Body of pancreas (tissue), 4 donors: ENCODE data around the gene PAK3.

Experiments used
- POLR2A ChIP-seq, 3 donors: fragments of 450-650 bp; IDR thresholded peaks; one replicate each; pipeline ENCODE4 v1.6.1; 2016; ENCODE audit warnings: antibody characterized with exemption in 3 of 3, mild to moderate bottlenecking in 2 of 3
- TF ChIP-seq, protein P1 (sequence below), 7 experiments: fragments of 450-650 bp in 4 of 7; fragments of 200-600 bp in 3 of 7; sonication (generic) in 3 of 7; IDR thresholded peaks; one replicate each; pipeline ENCODE4 v1.5.1; 2016 to 2019; ENCODE audit warnings: antibody characterized with exemption in 7 of 7

DNA sequence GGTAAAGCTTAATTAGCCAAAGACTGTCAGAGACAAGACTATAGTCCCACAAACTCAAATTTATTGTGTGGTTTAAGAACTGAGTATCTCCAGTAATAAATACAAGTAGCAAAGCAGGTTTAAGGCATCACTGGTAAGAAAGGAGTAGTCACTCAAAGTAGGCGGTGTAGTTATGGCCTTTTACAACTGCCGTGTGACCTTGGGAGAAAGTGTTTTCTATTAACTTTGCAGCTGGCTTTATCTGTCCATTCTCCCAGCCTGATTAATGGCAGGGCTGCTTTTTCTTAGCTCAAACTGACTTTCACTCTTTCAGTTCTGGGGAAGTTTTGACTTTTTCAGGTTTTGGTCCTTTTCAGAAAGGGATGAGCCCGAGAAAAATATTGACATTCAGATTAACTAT, 7.4 kb upstream of the PAK3 start:
- TF ChIP-seq, protein P1, sequence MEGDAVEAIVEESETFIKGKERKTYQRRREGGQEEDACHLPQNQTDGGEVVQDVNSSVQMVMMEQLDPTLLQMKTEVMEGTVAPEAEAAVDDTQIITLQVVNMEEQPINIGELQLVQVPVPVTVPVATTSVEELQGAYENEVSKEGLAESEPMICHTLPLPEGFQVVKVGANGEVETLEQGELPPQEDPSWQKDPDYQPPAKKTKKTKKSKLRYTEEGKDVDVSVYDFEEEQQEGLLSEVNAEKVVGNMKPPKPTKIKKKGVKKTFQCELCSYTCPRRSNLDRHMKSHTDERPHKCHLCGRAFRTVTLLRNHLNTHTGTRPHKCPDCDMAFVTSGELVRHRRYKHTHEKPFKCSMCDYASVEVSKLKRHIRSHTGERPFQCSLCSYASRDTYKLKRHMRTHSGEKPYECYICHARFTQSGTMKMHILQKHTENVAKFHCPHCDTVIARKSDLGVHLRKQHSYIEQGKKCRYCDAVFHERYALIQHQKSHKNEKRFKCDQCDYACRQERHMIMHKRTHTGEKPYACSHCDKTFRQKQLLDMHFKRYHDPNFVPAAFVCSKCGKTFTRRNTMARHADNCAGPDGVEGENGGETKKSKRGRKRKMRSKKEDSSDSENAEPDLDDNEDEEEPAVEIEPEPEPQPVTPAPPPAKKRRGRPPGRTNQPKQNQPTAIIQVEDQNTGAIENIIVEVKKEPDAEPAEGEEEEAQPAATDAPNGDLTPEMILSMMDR (IDR thresholded peaks at IDR 0.05): no peak
- TF ChIP-seq POLR2A (IDR thresholded peaks at IDR 0.05): peak in 1 of 3 donors; percentile 38
